MM.1S (cell line): ENCODE results near the gene RPL18.

Experiments used
- CTCF ChIP-seq: fragments of 300-600 bp; sonication (generic); IDR thresholded peaks from 2 replicates; pipeline ENCODE4 v1.5.1; 2016; ENCODE audit warnings: antibody characterized with exemption, low read length, mixed read lengths
- EZH2 ChIP-seq: fragments of 300-600 bp; sonication (generic); optimal IDR thresholded peaks from 2 replicates; pipeline ENCODE3; 2017; ENCODE audit warnings: low read depth, mild to moderate bottlenecking, antibody characterized with exemption, low read length, mixed read lengths

GRCh38 chr19:48618916-48619691 is at the start of gene RPL18, which contains the start of gene SPHK2:
- TF ChIP-seq CTCF = no peak
- no peak for TF ChIP-seq EZH2
